Medulla oblongata (tissue), 1 donor: ENCODE data around the gene BATF3.
"Not testable (repeated sequence)": the region's sequence is repeated elsewhere in the genome, so short reads cannot be mapped to it uniquely, and the experiment has no call there.

Experiments
- DNase-seq: peaks from one replicate; pipeline ENCODE4 v3.0.0-alpha.2; 2015; ENCODE audit errors: extremely low spot score

The BATF3 gene

GRCh38 chr1:212658250-212658649 lies 41.4 kb downstream of the BATF3 start:
- DNase-seq: not testable (repeated sequence)

DNA sequence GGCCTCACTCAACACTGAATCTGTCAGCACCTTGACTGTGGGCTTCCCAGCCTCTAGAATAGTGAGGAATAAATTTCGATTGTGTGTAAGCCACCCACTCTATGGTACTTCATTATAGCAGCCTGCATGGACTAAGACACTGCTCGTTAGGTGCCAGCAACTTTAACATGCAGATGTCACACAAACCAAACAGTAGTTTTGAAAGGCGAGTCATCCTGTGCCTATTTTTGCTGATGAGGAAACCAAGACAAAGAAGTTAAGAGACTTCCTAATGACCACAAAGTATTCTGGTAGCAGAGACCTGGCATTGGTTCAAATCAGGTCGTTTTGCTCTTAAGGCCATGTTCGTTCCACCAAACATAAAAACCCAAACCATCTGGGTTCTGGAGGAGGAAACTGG lies 42.9 kb downstream of the BATF3 start:
- DNase-seq: no peak

- DNase-seq: no peak
These were observed 43.8 kb downstream of the BATF3 start for GRCh38 chr1:212655668-212656440.

DNA sequence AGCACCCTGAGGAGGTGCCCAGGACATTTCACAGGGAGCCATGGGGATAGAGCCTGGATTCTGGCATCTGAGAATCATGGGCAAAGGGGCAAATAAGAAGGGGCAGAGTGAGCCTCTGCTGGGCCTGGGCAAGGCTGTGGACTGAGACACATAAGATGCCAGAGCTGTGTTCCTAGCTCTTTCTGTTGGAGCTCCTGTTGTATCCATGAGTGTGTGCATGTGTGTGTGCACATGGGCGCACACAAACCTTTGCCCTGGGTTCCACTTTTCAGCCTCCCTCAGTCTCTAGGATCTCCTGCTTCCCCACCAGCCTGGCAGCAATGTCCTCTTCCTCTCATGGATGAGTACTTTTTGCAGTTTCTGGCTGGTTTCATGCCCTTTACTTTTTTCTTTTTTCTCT lies 47.0 kb downstream of the BATF3 start:
- no peak for DNase-seq

GRCh38 chr1:212651977-212652376 lies 47.7 kb downstream of the BATF3 start:
- DNase-seq: no peak

DNA sequence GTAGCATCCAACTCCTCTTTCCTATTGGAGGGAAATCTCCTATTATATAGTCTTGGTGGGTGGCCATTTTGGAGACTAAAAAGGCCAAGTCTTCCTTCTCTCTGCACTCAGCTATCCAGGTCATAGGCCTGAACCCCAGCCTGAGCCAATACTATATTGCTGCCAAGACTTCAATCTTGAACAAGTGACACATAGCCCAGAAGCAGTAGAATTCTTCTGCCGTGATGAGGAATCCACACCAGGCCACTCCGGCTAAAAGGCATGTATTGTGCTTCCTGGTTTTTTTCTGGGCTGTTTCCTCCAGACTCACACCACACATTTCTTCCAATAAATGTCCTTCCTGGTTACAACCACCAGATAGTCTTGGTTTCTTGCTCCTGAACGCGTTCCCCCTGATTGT lies 48.1 kb downstream of the BATF3 start:
- no peak for DNase-seq

DNA sequence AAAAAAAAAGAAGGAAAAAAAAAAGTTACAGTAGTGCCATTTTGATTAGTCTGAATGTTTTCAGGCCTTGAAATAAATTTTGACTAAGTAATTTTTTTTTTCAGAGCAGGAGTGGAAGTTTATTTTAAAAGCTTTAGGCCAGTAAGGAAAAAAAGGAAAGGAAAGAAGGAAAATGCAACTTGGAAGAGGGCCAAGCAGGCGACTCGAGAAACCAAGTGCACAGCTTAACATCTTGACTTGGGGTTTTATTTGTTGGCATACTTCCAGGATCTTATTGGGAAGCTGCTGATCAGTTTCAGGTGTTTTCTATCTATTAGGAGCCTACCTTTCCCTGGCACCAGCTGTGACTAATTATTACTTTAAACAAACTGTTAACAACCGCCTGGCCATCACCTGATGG lies 49.4 kb downstream of the BATF3 start:
- DNase-seq: no peak

DNA sequence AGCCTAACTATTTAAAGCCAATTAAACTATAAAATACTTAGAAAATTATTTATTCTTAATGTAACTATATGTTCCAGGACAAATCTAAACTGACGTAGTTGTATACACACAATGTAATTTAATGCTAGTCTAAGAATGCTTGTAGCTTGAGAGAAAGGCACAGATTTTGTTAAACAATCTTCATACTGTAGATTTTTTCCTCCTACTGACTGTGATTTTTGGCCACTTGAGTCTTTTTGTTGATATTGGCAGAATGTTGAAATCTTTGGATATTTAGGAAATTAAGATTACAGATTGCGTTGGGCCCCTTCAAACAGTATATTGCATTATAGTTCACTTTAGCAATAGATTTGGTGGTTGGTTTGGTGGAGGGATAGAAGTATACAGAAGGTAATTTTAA lies 50.6 kb downstream of the BATF3 start:
- no peak for DNase-seq

DNA sequence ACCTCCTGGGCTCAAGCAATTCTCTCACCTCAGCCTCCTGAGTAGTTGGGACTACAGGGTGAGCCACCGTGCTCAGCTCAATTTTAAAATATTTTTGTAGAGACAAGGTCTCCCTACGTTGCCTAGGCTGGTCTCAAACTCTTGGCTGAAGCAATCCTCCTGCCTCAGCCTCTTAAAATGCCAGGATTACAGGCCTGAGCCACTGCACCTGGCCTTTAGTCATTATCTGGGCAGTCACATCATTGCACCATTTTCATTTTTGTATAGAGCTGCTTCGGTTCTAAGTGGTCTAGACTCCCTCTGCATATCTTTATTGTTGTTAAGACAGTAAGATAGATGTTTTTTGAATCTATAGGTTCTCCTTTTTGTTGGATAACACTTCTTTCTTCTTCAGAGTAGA lies 51.2 kb downstream of the BATF3 start:
- no peak for DNase-seq

DNA sequence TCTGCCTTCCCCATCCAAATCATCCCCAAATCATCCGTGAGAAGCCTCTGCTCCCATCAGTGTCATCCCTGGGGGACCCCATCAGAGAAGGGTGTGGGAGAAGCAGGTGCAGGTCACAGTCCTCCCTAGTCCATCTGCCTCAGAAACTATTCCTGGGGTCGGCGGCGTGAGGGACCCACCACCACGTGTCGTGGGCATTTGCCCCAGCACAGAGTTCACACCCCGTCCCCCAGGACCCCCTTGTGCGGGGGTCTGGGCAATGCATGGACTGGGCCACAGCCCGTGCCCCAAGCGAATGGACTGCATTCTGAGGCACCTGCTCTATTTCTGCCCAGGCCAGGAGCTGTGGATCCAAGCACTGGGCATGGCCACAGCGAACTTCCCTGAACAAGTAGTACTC lies 52.6 kb downstream of the BATF3 start:
- no peak for DNase-seq

GRCh38 chr1:212646588-212646987 lies 53.1 kb downstream of the BATF3 start:
- DNase-seq: no peak

DNA sequence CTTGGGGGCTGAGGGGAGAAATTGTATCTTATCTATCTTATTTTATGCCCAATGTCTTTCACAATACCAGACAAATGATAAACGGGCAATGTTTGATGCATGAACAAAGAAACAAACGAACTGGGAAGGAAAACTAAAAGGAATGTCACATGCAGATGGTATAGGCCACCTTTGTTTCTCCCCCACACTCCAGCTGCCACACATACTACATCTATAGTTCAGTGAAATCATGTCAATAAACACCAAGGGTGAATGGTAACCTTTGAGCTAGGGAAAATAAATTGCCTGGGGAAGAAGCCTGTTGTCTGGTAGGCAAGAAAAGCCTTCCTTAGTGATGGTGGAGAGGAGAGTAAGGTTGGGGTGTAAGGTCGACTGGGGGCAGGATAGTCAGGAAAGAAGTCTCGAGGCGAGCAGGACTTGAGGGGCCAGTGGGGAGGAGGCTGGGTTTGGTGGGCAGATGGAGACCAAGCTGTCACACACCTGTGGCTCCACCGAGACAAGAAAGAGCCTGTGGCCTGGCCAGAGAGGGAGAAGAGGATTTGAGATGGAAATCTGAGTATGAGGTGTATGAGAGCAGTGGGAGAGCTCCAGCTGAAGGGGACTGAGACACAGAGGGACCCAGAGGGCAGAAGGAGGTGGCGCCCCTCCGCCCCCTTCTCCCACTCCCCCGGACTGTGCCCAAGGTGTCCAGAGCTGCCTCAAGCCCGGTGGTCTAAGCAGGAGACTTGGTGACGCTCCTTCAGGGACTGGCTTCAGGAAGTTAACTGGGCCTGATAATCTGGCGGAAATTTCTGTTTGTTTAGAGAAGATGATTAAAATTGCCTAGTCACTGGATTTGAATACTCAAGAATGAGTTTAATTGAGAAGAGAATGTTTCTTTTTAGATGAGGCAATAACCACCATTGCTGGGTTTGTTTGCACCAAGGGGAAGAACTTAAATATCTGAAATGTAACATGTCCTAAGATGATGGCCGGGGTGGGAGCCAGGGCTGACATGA lies 53.8 kb downstream of the BATF3 start:
- no peak for DNase-seq

- DNase-seq: no peak
These were observed 54.6 kb downstream of the BATF3 start for GRCh38 chr1:212644866-212645545.

DNA sequence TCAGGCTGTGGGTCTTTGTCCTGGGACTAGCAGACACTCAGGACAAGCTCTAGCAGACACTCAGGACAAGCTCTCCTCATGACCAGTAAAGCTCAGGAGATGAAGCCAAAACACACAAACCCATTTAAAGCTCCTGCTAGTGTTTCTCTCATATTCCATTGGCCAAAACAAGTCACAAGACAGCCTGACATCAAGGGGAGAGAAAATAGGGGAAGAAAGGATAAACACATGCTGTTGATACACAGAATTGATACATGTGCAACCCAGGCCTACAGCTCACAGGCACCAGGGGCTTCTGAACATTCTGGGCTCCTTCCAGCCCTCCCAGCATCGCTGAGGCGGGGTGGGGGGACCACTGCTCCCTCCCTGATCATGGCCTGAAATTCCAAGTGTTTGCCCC lies 55.8 kb downstream of the BATF3 start:
- no peak for DNase-seq

DNA sequence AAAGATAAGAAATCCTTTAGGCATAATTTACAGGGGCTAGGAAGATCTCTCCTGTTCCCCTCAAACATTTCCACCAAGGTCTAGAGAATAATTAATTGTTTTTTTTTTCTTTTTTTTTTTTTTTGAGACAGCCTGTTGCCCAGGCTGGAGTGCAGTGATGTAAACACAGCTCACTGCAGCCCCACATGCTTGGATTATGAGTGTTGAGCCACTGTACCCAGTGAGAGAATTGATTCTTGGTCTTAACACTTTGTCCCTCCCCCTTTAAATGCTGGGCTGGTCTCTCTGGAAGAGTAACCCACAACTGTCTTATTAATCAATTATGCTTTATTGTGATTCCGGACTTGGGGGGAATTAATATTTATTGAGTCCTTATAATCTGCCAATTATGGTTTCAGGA lies 57.7 kb downstream of the BATF3 start:
- DNase-seq: no peak

- DNase-seq: no peak
These were observed 59.3 kb downstream of the BATF3 start for GRCh38 chr1:212640223-212640878.

DNA sequence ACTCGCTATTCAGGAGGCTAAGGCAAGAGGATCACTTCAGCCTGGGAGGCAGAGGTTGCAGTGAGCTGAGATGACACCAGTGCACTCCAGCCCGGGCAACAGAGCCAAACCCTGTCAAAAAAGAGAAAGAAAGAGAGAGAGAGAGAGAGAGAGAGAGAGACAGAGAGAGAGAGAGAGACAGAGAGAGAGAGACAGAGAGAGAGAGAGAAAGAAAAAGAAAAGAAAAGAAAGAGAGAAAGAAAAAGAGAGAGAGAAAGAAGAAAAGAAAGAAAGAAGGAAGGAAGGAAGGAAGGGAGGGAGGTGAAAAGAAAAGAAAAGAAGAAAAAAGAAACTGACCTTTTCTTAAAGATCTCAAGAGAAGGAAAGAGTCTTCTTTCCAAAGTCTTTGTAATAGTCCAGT lies 60.1 kb downstream of the BATF3 start:
- DNase-seq: not testable (repeated sequence)

DNA sequence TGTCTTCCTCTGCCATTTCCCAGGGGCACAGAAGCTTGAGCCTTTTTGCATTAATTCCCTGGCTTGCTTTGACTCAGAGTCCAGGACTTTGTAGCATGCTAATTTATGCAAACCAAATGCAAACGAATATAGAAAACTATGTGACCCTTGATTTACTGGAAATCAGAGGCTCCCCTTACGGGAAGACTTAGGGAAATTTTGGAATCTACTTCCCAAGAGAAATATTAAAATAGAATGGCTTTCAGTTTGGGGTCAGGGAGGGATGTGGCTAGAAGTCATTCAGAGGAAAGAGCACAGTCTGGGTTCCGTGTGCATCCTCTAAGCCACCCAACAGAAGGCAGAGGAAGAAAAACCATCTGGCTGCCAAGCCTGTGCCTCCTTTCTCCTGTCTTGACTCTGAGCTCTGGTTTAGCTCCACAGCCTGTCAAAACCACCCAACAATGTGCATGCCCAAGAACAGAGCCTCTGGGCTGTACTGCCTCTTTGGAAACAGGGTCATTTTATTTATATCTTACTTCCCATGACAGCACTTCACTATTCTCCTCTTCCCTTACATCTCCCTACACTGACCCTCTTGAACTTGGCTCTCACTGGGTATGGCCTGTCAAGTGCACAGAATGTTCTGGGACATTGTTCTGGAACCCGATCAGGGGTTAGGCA lies 61.0 kb downstream of the BATF3 start:
- DNase-seq: no peak

DNA sequence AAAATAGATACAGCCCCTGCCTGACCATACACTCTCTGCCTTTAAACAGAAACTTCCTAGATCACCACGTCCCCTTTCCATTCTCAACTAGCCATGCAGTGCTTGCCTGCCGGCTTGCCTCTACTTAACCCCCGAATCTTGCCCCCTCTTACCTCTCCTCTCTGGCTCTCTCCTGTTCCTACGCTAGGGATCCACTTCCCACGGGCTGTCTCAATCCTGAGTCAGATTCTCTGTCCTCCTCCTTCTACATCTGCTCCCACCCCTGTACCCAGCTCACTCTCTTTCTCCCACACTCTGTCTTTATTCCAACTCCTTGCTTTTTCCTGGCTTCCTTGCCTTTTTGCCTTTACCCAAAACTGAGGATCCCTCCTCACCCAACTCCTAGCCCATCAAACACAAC lies 61.7 kb downstream of the BATF3 start:
- DNase-seq: no peak
